HepG2 (cell line): ENCODE results near the gene CDKL5. TPM values are rescaled to one million over a fixed set of nuclear protein-coding genes. Genes with fewer than 3 reads are reported as not detected.
A peak's percentile ranks its signal among the peaks of the same experiment; 100 is the strongest.

ENCODE experiments used
- ATAC-seq: fragments of 200-7000 bp; cut with Tn5 transposase; 3 replicates; pipeline ENCODE4 v1.9.1; 2020; ENCODE audit warnings: mild to moderate bottlenecking, moderate library complexity
- BruUV-seq: library from RNA; stranded (reverse); fragments of 400-500 nt; replicated peaks from 2 replicates; lab custom pipeline; 2021; lab: Mats Ljungman, UMichigan
- CTCF ChIA-PET: fragments of 300-600 bp; formaldehyde crosslinking; extraction: SDS; loops from one replicate; lab custom pipeline; 2021; ENCODE audit warnings: low total read pairs, inconsistent platforms, low intra/inter-chr PET ratio; lab: Yijun Ruan, JAX
- POLR2A ChIA-PET: fragments of 350-600 bp; sonication (Branson Sonifier 250); formaldehyde crosslinking; loops from one replicate; lab custom pipeline; 2020; ENCODE audit warnings: antibody characterized with exemption, inconsistent platforms; lab: Yijun Ruan, JAX
- DNase-seq: peaks from one replicate; pipeline ENCODE4 v3.0.0-alpha.2; 2015; ENCODE audit warnings: low spot score
- FAIRE-seq: peaks from 3 replicates; lab custom pipeline; 2011; peaks lifted over from hg19 to GRCh38; lab: Jason Lieb, UNC
- H2AFZ ChIP-seq: one replicate; pipeline ENCODE4 v1.6.1; 2011; ENCODE audit warnings: low read length, inconsistent platforms
- H3K27ac ChIP-seq: fragments of 300-600 bp; 3 replicates; pipeline ENCODE4 v1.8.0; 2011; ENCODE audit warnings: mixed run types, mild to moderate bottlenecking, mixed read lengths, low read length, inconsistent platforms; ENCODE audit not compliant: insufficient read depth; ENCODE audit errors: extremely low read length
- H3K27me3 ChIP-seq, 2 experiments: fragments of 200-600 bp in 1 of 2; 2 replicates in 1 of 2; 3 replicates in 1 of 2; pipeline versions ENCODE4 v1.6.0 to v1.8.0; 2011; ENCODE audit warnings: low read length in 2 of 2, mild to moderate bottlenecking in 2 of 2, moderate library complexity in 2 of 2, inconsistent platforms in 1 of 2; ENCODE audit not compliant: insufficient read depth in 2 of 2, control insufficient read depth in 1 of 2
- H3K36me3 ChIP-seq, 2 experiments: fragments of 200-600 bp in 1 of 2; replicated peaks in 1 of 2; 2 replicates in 1 of 2; 3 replicates in 1 of 2; pipeline versions ENCODE4 v1.5.1 to v1.8.0; 2011; ENCODE audit warnings: low read length in 2 of 2, inconsistent platforms in 1 of 2; ENCODE audit not compliant: insufficient read depth in 2 of 2, control insufficient read depth in 1 of 2
- H3K4me1 ChIP-seq: 2 replicates; pipeline ENCODE4 v1.5.1; 2012; ENCODE audit warnings: low read length, inconsistent platforms; ENCODE audit not compliant: insufficient read depth
- H3K4me2 ChIP-seq: 2 replicates; pipeline ENCODE4 v1.6.0; 2011; ENCODE audit warnings: low read depth, low read length, inconsistent platforms
- H3K4me3 ChIP-seq, 3 experiments: fragments of 200-600 bp in 1 of 3; sonication (generic), shearing (Covaris generic) in 1 of 3; replicated peaks in 1 of 3; 2 replicates each; pipeline ENCODE4 v1.5.1; 2011 to 2016; ENCODE audit warnings: low read length in 3 of 3, inconsistent platforms in 2 of 3, low read depth in 2 of 3, mild to moderate bottlenecking in 2 of 3, control low read depth in 1 of 3, mixed read lengths in 1 of 3; ENCODE audit not compliant: insufficient read depth in 1 of 3
- H3K79me2 ChIP-seq: one replicate; pipeline ENCODE4 v1.6.1; 2011; ENCODE audit warnings: low read length, inconsistent platforms; ENCODE audit not compliant: insufficient read depth
- H3K9ac ChIP-seq: 2 replicates; pipeline ENCODE4 v1.6.0; 2011; ENCODE audit warnings: mild to moderate bottlenecking, low read depth, low read length, inconsistent platforms; ENCODE audit not compliant: insufficient read depth
- H3K9me3 ChIP-seq: 2 replicates; pipeline ENCODE4 v1.5.1; 2012; ENCODE audit warnings: mild to moderate bottlenecking, low read length
- H4K20me1 ChIP-seq: 2 replicates; pipeline ENCODE4 v1.6.0; 2011; ENCODE audit warnings: inconsistent platforms, mild to moderate bottlenecking, low read length, moderate library complexity; ENCODE audit not compliant: insufficient read depth
- ARNT ChIP-seq: fragments of 450-650 bp; IDR thresholded peaks from 2 replicates; pipeline ENCODE4 v1.6.1; 2017
- ATF7 ChIP-seq, 2 experiments: fragments of 450-650 bp in 1 of 2; sonication (generic) in 1 of 2; formaldehyde crosslinking in 1 of 2; IDR thresholded peaks; 2 replicates each; pipeline versions ENCODE4 v1.4.0 to v1.6.1; 2016 to 2020; ENCODE audit warnings: antibody characterized with exemption in 1 of 2, mild to moderate bottlenecking in 1 of 2, missing genetic modification reagents in 1 of 2
- CREB1 ChIP-seq, 2 experiments: fragments of 450-650 bp in 1 of 2; IDR thresholded peaks; 2 replicates each; pipeline ENCODE4 v1.6.1; 2016 to 2017; ENCODE audit warnings: control low read depth in 1 of 2, mild to moderate bottlenecking in 1 of 2, missing compliant biosample characterization in 1 of 2, missing genetic modification characterization in 1 of 2
- NCOR1 ChIP-seq: fragments of 200-600 bp; sonication (generic); IDR thresholded peaks from 2 replicates; pipeline ENCODE4 v1.7.0; 2017; ENCODE audit warnings: antibody characterized with exemption, low read length, borderline replicate concordance
- NR2F6 ChIP-seq, 2 experiments: IDR thresholded peaks; 2 replicates each; pipeline ENCODE4 v1.6.1; 2016; ENCODE audit warnings: antibody characterized with exemption in 1 of 2, mild to moderate bottlenecking in 1 of 2
- NR3C1 ChIP-seq: sonication (generic); formaldehyde crosslinking; IDR thresholded peaks from 2 replicates; pipeline ENCODE4 v1.4.0; 2020; ENCODE audit warnings: missing genetic modification reagents
- RARA ChIP-seq: IDR thresholded peaks from 2 replicates; pipeline ENCODE4 v1.6.1; 2016; ENCODE audit warnings: missing genetic modification reagents, missing compliant biosample characterization
- SOX13 ChIP-seq, 3 experiments: fragments of 450-650 bp in 1 of 3; sonication (generic) in 1 of 3; formaldehyde crosslinking in 1 of 3; IDR thresholded peaks in 2 of 3; conservative IDR thresholded peaks in 1 of 3; 2 replicates each; pipeline versions ENCODE4 v1.5.0 to v1.6.1; 2016 to 2020; ENCODE audit warnings: antibody characterized with exemption in 1 of 3, mild to moderate bottlenecking in 1 of 3, missing compliant biosample characterization in 1 of 3, missing genetic modification reagents in 1 of 3, moderate library complexity in 1 of 3
- ZFP41 ChIP-seq: sonication (generic); formaldehyde crosslinking; IDR thresholded peaks from 2 replicates; pipeline ENCODE4 v1.4.0; 2020; ENCODE audit warnings: mild to moderate bottlenecking, missing genetic modification reagents, borderline replicate concordance
- ZNF260 ChIP-seq: sonication (generic); formaldehyde crosslinking; IDR thresholded peaks from 2 replicates; pipeline ENCODE4 v1.4.0; 2020; ENCODE audit warnings: missing genetic modification reagents, low read depth, mild to moderate bottlenecking, borderline replicate concordance
- ZNF30 ChIP-seq: sonication (generic); formaldehyde crosslinking; IDR thresholded peaks from 2 replicates; pipeline ENCODE4 v1.5.0; 2020; ENCODE audit warnings: mild to moderate bottlenecking, missing genetic modification reagents
- ZNF746 ChIP-seq: sonication (generic); formaldehyde crosslinking; IDR thresholded peaks from 2 replicates; pipeline ENCODE4 v1.8.0; 2022; ENCODE audit warnings: mild to moderate bottlenecking, missing genetic modification reagents
- ZNF749 ChIP-seq: sonication (generic); formaldehyde crosslinking; IDR thresholded peaks from 2 replicates; pipeline ENCODE4 v1.8.0; 2022; ENCODE audit warnings: mild to moderate bottlenecking, missing genetic modification reagents, moderate library complexity, borderline replicate concordance
- WGBS: methylation state at CpG from one replicate; pipeline ENCODE4 v1.1.6; 2017; ENCODE audit warnings: low lambda C conversion rate; 5-methylcytosine and 5-hydroxymethylcytosine counted together
- in situ Hi-C: cut with HindIII; loops from 2 replicates; pipeline ENCODE4 v1.10.0; 2017; ENCODE audit warnings: low pct_unique_long_range_greater_than_20kb; ENCODE audit not compliant: extremely low pct_ligation_motif_present
- intact Hi-C: fragments of 100-400 bp; cut with micrococcal nuclease; formaldehyde crosslinking; loops from one replicate; pipeline ENCODE4 v1.10.0; 2022; ENCODE audit not compliant: unreplicated experiment
- polyA plus RNA-seq, 8 experiments: library from polyadenylated mRNA; depleted of rRNA in 3 of 8; stranded (reverse) in 7 of 8; unstranded in 1 of 8; fragments of >200 nt; fragmentation: Illumina TruSeq in 4 of 8; extraction: Trizol in 4 of 8; gene quantifications; 2 replicates each; pipeline versions ENCODE4 v1.2.1 to v1.2.3, GENCODE V29; 2011 to 2016; ENCODE audit warnings: low read depth in 4 of 8, missing spikeins in 1 of 8, mixed read lengths in 1 of 8; ENCODE audit not compliant: insufficient read depth in 1 of 8
- total RNA-seq, 5 experiments: library from RNA; depleted of rRNA; stranded (reverse); fragments of >200 nt; fragmentation: Illumina TruSeq; extraction: Trizol; gene quantifications; 2 replicates each; pipeline ENCODE4 v1.2.3, GENCODE V29; 2016; ENCODE audit warnings: low read depth in 1 of 5
- TF ChIP-seq, protein P1 (sequence below): sonication (generic); formaldehyde crosslinking; IDR thresholded peaks from 2 replicates; pipeline ENCODE4 v1.4.0; 2020; ENCODE audit warnings: missing genetic modification reagents, borderline replicate concordance

Gene CDKL5
- total and polyA plus RNA-seq, 2 of the 13 experiments (the other 11 are each of a cell fraction or from before 2014, with no cell fraction given): 2.8 to 7.0 TPM

DNA sequence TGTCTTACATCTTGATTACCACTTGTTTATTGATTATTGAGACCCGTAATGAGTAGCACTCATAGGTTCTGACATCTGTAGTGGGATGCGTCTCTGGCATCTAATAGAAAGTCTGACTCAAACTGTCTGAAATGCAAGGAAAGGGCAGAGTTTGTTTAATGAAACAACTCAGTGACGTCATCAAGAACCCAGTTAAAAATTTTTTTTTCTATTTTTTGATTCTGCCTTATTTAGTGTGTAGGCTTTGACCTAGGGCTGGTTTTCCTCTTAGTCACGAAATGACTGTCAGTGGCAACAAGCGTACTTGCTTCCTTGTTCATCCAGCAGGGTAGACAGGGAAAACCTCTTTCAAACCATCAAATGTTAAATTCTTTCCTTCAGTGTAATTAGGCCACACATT, 3.1 kb upstream of the CDKL5 start:
- Histone ChIP-seq H3K4me2 (no peak overlapping the region), H3K9ac (no peak overlapping the region), H3K36me3 (no peaks in the 10 kb centered on the region), H2AFZ (no peak overlapping the region), H4K20me1 (no peaks in the 10 kb centered on the region), H3K4me3 (no peak overlapping the region), H3K27ac (no peak overlapping the region), H3K9me3 (no peaks in the 10 kb centered on the region), H3K79me2 (peaks cover 10% of the 10 kb centered on the region), H3K4me1 (0 out of 2 replicates have a peak, but pooled peaks cover 2% of the 10 kb centered on the region), H3K27me3 (no peaks in the 10 kb centered on the region; a peak in 1 of 5 replicates)
- ATAC-seq (no peak), FAIRE-seq (no peak), DNase-seq (no peak)
- ChIA-PET CTCF (no interaction called here), POLR2A (no interaction called here)
- intact Hi-C loops (loop anchor here (10.0 kb wide), 1 partner anchor 72 kb away; no protein-coding TSS in a partner anchor), in situ Hi-C loops (loop anchor here (10.0 kb wide), 1 partner anchor 252 kb away; the partner anchor contains the start of gene RS1)
- WGBS: 75% methylated on average over 5 of the region's 5 CpGs
- no TSS peak for BruUV-seq
- TF ChIP-seq ZNF30 (CRISPR knock-in tag) (no peak), CREB1 (IDR thresholded peaks at IDR 0.05) (peak; percentile 89), CREB1 (CRISPR knock-in tag; IDR thresholded peaks at IDR 0.05) (no peak), ZNF260 (CRISPR knock-in tag) (no peak), ATF7 (IDR thresholded peaks at IDR 0.05) (peak; percentile 76), ATF7 (CRISPR knock-in tag; IDR thresholded peaks at IDR 0.05) (no peak), SOX13 (IDR thresholded peaks at IDR 0.05) (no peak), SOX13 (CRISPR knock-in tag; conservative IDR thresholded peaks at IDR 0.05 in 1 of 2, IDR thresholded peaks at IDR 0.05 in 1 of 2) (no peak), NCOR1 (no peak)

DNA sequence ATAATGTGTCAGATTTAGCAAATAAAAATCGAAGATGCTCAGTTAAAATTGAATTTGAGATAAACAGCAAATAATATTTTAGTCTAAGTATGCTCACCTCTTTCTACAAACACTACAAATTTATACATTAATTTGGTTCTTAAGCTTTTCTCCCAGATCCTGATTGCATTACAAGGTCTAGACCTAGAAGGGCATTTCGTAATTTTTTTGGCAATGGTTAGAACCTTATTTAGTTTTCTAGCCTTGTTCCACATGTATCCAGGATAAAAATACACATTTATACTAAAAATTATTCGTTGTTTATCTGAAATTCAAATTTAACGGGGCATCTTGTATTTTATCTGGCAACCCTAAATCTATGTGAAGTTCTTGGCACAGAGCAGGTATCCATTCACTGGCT, 2.5 kb upstream of the CDKL5 start:
- Histone ChIP-seq H3K4me3 (no peak overlapping the region), H3K79me2 (peaks cover 16% of the 10 kb centered on the region), H4K20me1 (no peaks in the 10 kb centered on the region), H3K4me2 (no peak overlapping the region), H3K36me3 (no peaks in the 10 kb centered on the region), H2AFZ (no peak overlapping the region), H3K27me3 (no peaks in the 10 kb centered on the region; a peak in 1 of 5 replicates), H3K9ac (no peak overlapping the region), H3K4me1 (0 out of 2 replicates have a peak, but pooled peaks cover 7% of the 10 kb centered on the region), H3K9me3 (no peaks in the 10 kb centered on the region), H3K27ac (no peak overlapping the region)
- ChIA-PET CTCF (no interaction called here), POLR2A (no interaction called here)
- DNase-seq (no peak), ATAC-seq (no peak), FAIRE-seq (no peak)
- WGBS: 74% methylated on average over 4 of the region's 4 CpGs
- in situ Hi-C loops: loop anchor here (10.0 kb wide), 1 partner anchor 252 kb away; the partner anchor contains the start of gene RS1
- intact Hi-C loops: loop anchor here (10.0 kb wide), 1 partner anchor 72 kb away; no protein-coding TSS in a partner anchor
- BruUV-seq: no TSS peak
- TF ChIP-seq ZNF746 (CRISPR knock-in tag) (no peak), ZFP41 (CRISPR knock-in tag) (no peak), NR3C1 (no peak), ARNT (no peak), RARA (CRISPR knock-in tag) (no peak), ZNF749 (CRISPR knock-in tag) (no peak), NR2F6 (IDR thresholded peaks at IDR 0.05) (no peak), NR2F6 (CRISPR knock-in tag; IDR thresholded peaks at IDR 0.05) (no peak)
- TF ChIP-seq, protein P1, sequence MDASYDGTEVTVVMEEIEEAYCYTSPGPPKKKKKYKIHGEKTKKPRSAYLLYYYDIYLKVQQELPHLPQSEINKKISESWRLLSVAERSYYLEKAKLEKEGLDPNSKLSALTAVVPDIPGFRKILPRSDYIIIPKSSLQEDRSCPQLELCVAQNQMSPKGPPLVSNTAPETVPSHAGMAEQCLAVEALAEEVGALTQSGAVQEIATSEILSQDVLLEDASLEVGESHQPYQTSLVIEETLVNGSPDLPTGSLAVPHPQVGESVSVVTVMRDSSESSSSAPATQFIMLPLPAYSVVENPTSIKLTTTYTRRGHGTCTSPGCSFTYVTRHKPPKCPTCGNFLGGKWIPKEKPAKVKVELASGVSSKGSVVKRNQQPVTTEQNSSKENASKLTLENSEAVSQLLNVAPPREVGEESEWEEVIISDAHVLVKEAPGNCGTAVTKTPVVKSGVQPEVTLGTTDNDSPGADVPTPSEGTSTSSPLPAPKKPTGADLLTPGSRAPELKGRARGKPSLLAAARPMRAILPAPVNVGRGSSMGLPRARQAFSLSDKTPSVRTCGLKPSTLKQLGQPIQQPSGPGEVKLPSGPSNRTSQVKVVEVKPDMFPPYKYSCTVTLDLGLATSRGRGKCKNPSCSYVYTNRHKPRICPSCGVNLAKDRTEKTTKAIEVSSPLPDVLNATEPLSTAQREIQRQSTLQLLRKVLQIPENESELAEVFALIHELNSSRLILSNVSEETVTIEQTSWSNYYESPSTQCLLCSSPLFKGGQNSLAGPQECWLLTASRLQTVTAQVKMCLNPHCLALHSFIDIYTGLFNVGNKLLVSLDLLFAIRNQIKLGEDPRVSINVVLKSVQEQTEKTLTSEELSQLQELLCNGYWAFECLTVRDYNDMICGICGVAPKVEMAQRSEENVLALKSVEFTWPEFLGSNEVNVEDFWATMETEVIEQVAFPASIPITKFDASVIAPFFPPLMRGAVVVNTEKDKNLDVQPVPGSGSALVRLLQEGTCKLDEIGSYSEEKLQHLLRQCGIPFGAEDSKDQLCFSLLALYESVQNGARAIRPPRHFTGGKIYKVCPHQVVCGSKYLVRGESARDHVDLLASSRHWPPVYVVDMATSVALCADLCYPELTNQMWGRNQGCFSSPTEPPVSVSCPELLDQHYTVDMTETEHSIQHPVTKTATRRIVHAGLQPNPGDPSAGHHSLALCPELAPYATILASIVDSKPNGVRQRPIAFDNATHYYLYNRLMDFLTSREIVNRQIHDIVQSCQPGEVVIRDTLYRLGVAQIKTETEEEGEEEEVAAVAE: no peak
